Uterus (tissue), 2 donors: ENCODE data around the gene COL27A1.

Source experiments
- CTCF ChIP-seq, 4 experiments: fragments of 200-600 bp in 2 of 4; fragments of 450-650 bp in 2 of 4; sonication (generic) in 2 of 4; IDR thresholded peaks; one replicate each; pipeline ENCODE4 v1.5.1; 2016 to 2019; ENCODE audit warnings: antibody characterized with exemption in 4 of 4, mild to moderate bottlenecking in 2 of 4, moderate library complexity in 1 of 4
- POLR2A ChIP-seq, 2 donors: fragments of 450-650 bp; IDR thresholded peaks; one replicate each; pipeline ENCODE4 v1.6.1; 2016; ENCODE audit warnings: antibody characterized with exemption in 2 of 2, mild to moderate bottlenecking in 1 of 2, moderate library complexity in 1 of 2

GRCh38 chr9:114348261-114348905, 193.0 kb downstream of the COL27A1 start:
- no peak for TF ChIP-seq CTCF (IDR thresholded peaks at IDR 0.05)
- no peak for TF ChIP-seq POLR2A (IDR thresholded peaks at IDR 0.05)
